ENCODE data around the gene OGDH.

GRCh38 chr7:44645696-44646095 lies 39.3 kb downstream of the OGDH start:
- TF ChIP-seq CTCF (IDR thresholded peaks at IDR 0.05) (no peak), POLR2A (IDR thresholded peaks at IDR 0.05) (no peak), POLR2AphosphoS5 (IDR thresholded peaks at IDR 0.05) (no peak)
